Lower lobe of right lung (tissue), 2 donors: Measurements from ENCODE around the gene RPS6KA2. TPM values are rescaled to one million over a fixed set of nuclear protein-coding genes. Genes with fewer than 3 reads are reported as not detected.
A peak's percentile ranks its signal among the peaks of the same experiment; 100 is the strongest.

Experiments
- ATAC-seq, 2 donors: fragments of 200-7000 bp; cut with Tn5 transposase; one replicate each; pipeline ENCODE4 v1.9.1; 2020 to 2022; ENCODE audit warnings: mild to moderate bottlenecking in 2 of 2, moderate library complexity in 2 of 2
- DNase-seq: peaks from one replicate; pipeline ENCODE4 v3.0.0-alpha.2; 2020
- H3K27ac ChIP-seq: fragments of 200-600 bp; one replicate; pipeline ENCODE4 v1.8.0; 2022
- H3K27me3 ChIP-seq: fragments of 200-600 bp; one replicate; pipeline ENCODE4 v1.8.0; 2022; ENCODE audit warnings: low read depth
- H3K36me3 ChIP-seq: fragments of 200-600 bp; one replicate; pipeline ENCODE4 v1.8.0; 2022; ENCODE audit warnings: mild to moderate bottlenecking
- H3K4me1 ChIP-seq: fragments of 200-600 bp; one replicate; pipeline ENCODE4 v1.8.0; 2022
- H3K4me3 ChIP-seq: fragments of 200-600 bp; one replicate; pipeline ENCODE4 v1.8.0; 2022; ENCODE audit warnings: mild to moderate bottlenecking
- H3K9me3 ChIP-seq: fragments of 200-600 bp; one replicate; pipeline ENCODE4 v1.8.0; 2022
- CTCF ChIP-seq: fragments of 200-600 bp; IDR thresholded peaks from one replicate; pipeline ENCODE4 v1.8.0; 2022; ENCODE audit warnings: antibody characterized with exemption, mild to moderate bottlenecking
- intact Hi-C: fragments of 100-400 bp; cut with DNase I; formaldehyde crosslinking; loops from one replicate; pipeline ENCODE4 v1.11.0; 2022
- total RNA-seq: library from RNA; stranded (reverse); fragmentation: NEBNext Ultra II Directional; extraction: Animal tissue kit (Norgen Biotek cat#: 25700); gene quantifications from one replicate; pipeline ENCODE4 v1.2.1, GENCODE V29; 2021
- donor health status: DM: no; HTN: yes; CAD: no; lungs with severe emphysema.

The RPS6KA2 gene
- total RNA-seq, 1 donor from 2014 or later: 102 TPM

GRCh38 chr6:166620478-166621113 is 6.5 kb downstream of the RPS6KA2 start:
- no peak for DNase-seq
- Histone ChIP-seq H3K9me3 (no peaks in the 10 kb centered on the region), H3K4me1 (peaks cover 87% of the 10 kb centered on the region), H3K36me3 (peaks cover 16% of the 10 kb centered on the region), H3K27ac (peak overlapping the region; percentile 74), H3K4me3 (no peak overlapping the region), H3K27me3 (no peaks in the 10 kb centered on the region)
- ATAC-seq: no peak
- intact Hi-C loops: loop anchor here (10.0 kb wide), 1 partner anchor 66 kb away; no protein-coding TSS in a partner anchor
- no peak for TF ChIP-seq CTCF

GRCh38 chr6:166619912-166620311 is 7.1 kb downstream of the RPS6KA2 start:
- Histone ChIP-seq H3K9me3 (no peaks in the 10 kb centered on the region), H3K27ac (peak overlapping the region; percentile 79), H3K4me1 (peaks cover 89% of the 10 kb centered on the region), H3K4me3 (no peak overlapping the region), H3K36me3 (peaks cover 16% of the 10 kb centered on the region), H3K27me3 (no peaks in the 10 kb centered on the region)
- intact Hi-C loops: loop anchor here (10.0 kb wide), 1 partner anchor 65 kb away; no protein-coding TSS in a partner anchor
- peak; percentile 73 to 82 for ATAC-seq
- TF ChIP-seq CTCF: no peak
- DNase-seq: peak; percentile 64

GRCh38 chr6:166618866-166619761 is 7.9 kb downstream of the RPS6KA2 start:
- intact Hi-C loops: no loop called here

GRCh38 chr6:166618251-166618650 is 8.8 kb downstream of the RPS6KA2 start:
- H3K27me3 ChIP-seq: no peaks in the 10 kb centered on the region
- no peaks in the 10 kb centered on the region for H3K9me3 ChIP-seq
- H3K4me1 ChIP-seq: peaks cover 88% of the 10 kb centered on the region
- intact Hi-C loops: no loop called here
- peaks cover 16% of the 10 kb centered on the region for H3K36me3 ChIP-seq
- H3K27ac ChIP-seq: peak overlapping the region; percentile 79
- no peak for TF ChIP-seq CTCF
- no peak for DNase-seq
- H3K4me3 ChIP-seq: no peak overlapping the region
- no peak for ATAC-seq

More at GRCh38 chr6:166618866-166619761, 7.9 kb downstream of the RPS6KA2 start:
- H3K4me3 ChIP-seq: no peak overlapping the region
- peak overlapping the region; percentile 79 for H3K27ac ChIP-seq
- DNase-seq (no peak), ATAC-seq (no peak)
- H3K9me3 ChIP-seq: no peaks in the 10 kb centered on the region
- H3K36me3 ChIP-seq: peaks cover 16% of the 10 kb centered on the region
- H3K27me3 ChIP-seq: no peaks in the 10 kb centered on the region
- no peak for TF ChIP-seq CTCF
- peaks cover 89% of the 10 kb centered on the region for H3K4me1 ChIP-seq

GRCh38 chr6:166617359-166617758 is 9.7 kb downstream of the RPS6KA2 start:
- DNase-seq: no peak
- H3K36me3 ChIP-seq: peaks cover 16% of the 10 kb centered on the region
- no peaks in the 10 kb centered on the region for H3K27me3 ChIP-seq
- H3K4me1 ChIP-seq: peaks cover 89% of the 10 kb centered on the region
- intact Hi-C loops: no loop called here
- H3K4me3 ChIP-seq: no peak overlapping the region
- H3K9me3 ChIP-seq: no peaks in the 10 kb centered on the region
- no peak for TF ChIP-seq CTCF
- H3K27ac ChIP-seq: no peak overlapping the region
- no peak for ATAC-seq
